K562 (cell line): ENCODE results near the gene MYO1D. TPM values are rescaled to one million over a fixed set of nuclear protein-coding genes. Genes with fewer than 3 reads are reported as not detected.

ENCODE experiments used
- ATAC-seq: fragments of 200-7000 bp; cut with Tn5 transposase; 3 replicates; pipeline ENCODE4 v1.9.1; 2020; ENCODE audit warnings: moderate library complexity
- BruUV-seq: library from RNA; stranded (reverse); fragments of 400-500 nt; replicated peaks from 2 replicates; lab custom pipeline; 2021; lab: Mats Ljungman, UMichigan
- CTCF ChIA-PET: fragments of 300-600 bp; formaldehyde crosslinking; extraction: SDS; loops from one replicate; lab custom pipeline; 2021; ENCODE audit warnings: low intra/inter-chr PET ratio; lab: Yijun Ruan, JAX
- POLR2A ChIA-PET: fragments of 300-600, 350-650 bp; sonication (Branson Sonifier 250); formaldehyde crosslinking; extraction: SDS; loops from one replicate; lab custom pipeline; 2021; ENCODE audit warnings: antibody characterized with exemption, inconsistent platforms; lab: Yijun Ruan, JAX
- DNase-seq, 4 experiments: peaks; one replicate each; pipeline versions ENCODE4 v3.0.0 to v3.0.0-alpha.2; 2011 to 2018; ENCODE audit warnings: low spot score in 3 of 4, mixed read lengths in 3 of 4; ENCODE audit errors: extremely low read depth in 1 of 4
- FAIRE-seq: peaks from 2 replicates; lab custom pipeline; 2011; peaks lifted over from hg19 to GRCh38; lab: Jason Lieb, UNC
- H2AFZ ChIP-seq: 2 replicates; pipeline ENCODE4 v1.6.0; 2011; ENCODE audit warnings: low read depth, low read length, control low read depth, inconsistent platforms
- H3K27ac ChIP-seq: fragments of 200-600 bp; 3 replicates; pipeline ENCODE4 v1.8.0; 2011; ENCODE audit warnings: low read depth, mild to moderate bottlenecking, control low read depth, inconsistent platforms, low read length, moderate library complexity, mixed read lengths; ENCODE audit errors: extremely low read depth
- H3K27me3 ChIP-seq, 2 experiments: fragments of 300-600 bp in 1 of 2; 2 replicates in 1 of 2; 3 replicates in 1 of 2; pipeline versions ENCODE4 v1.6.0 to v1.8.0; 2011; ENCODE audit warnings: inconsistent platforms in 2 of 2, low read length in 2 of 2, mild to moderate bottlenecking in 1 of 2, mixed read lengths in 1 of 2, moderate library complexity in 1 of 2; ENCODE audit not compliant: control insufficient read depth in 2 of 2, insufficient read depth in 2 of 2
- H3K36me3 ChIP-seq: fragments of 300-600 bp; 3 replicates; pipeline ENCODE4 v1.8.0; 2011; ENCODE audit warnings: mild to moderate bottlenecking, low read length, inconsistent platforms; ENCODE audit not compliant: control insufficient read depth, insufficient read depth
- H3K4me1 ChIP-seq, 2 experiments: fragments of 200-600 bp in 1 of 2; replicated peaks in 1 of 2; 2 replicates in 1 of 2; 3 replicates in 1 of 2; pipeline versions ENCODE4 v1.5.1 to v1.8.0; 2011; ENCODE audit warnings: inconsistent platforms in 2 of 2, low read length in 2 of 2, mild to moderate bottlenecking in 1 of 2, mixed read lengths in 1 of 2, moderate library complexity in 1 of 2; ENCODE audit not compliant: control insufficient read depth in 2 of 2, insufficient read depth in 2 of 2
- H3K4me2 ChIP-seq: 2 replicates; pipeline ENCODE4 v1.6.1; 2011; ENCODE audit warnings: low read length, control low read depth, inconsistent platforms, mixed read lengths; ENCODE audit not compliant: insufficient read depth
- H3K4me3 ChIP-seq: fragments of 200-600 bp; sonication (generic), shearing (Covaris generic); 2 replicates; pipeline ENCODE4 v1.5.1; 2016; ENCODE audit warnings: control low read depth, inconsistent platforms
- H3K79me2 ChIP-seq: fragments of 200-600 bp; 3 replicates; pipeline ENCODE4 v1.8.0; 2011; ENCODE audit warnings: low read length, inconsistent platforms; ENCODE audit not compliant: control insufficient read depth, insufficient read depth
- H3K9ac ChIP-seq, 2 experiments: 2 replicates each; pipeline versions ENCODE4 v1.6.0 to v1.6.1; 2011; ENCODE audit warnings: low read depth in 2 of 2, low read length in 2 of 2, control low read depth in 1 of 2, inconsistent platforms in 1 of 2, mild to moderate bottlenecking in 1 of 2, mixed read lengths in 1 of 2; ENCODE audit not compliant: insufficient read depth in 1 of 2
- H3K9me1 ChIP-seq: one replicate; pipeline ENCODE4 v1.6.0; 2011; ENCODE audit warnings: inconsistent platforms, mild to moderate bottlenecking, low read length, moderate library complexity; ENCODE audit not compliant: control insufficient read depth, insufficient read depth
- H3K9me3 ChIP-seq: replicated peaks from 2 replicates; pipeline ENCODE4 v1.5.1; 2011; ENCODE audit warnings: low read depth, low read length, inconsistent platforms; ENCODE audit not compliant: control insufficient read depth, insufficient read depth
- H4K20me1 ChIP-seq: replicated peaks from 2 replicates; pipeline ENCODE4 v1.6.1; 2011; ENCODE audit warnings: low read length, inconsistent platforms, mixed read lengths; ENCODE audit not compliant: control insufficient read depth, insufficient read depth
- CBFA2T2 ChIP-seq: fragments of 450-650 bp; conservative IDR thresholded peaks from 2 replicates; pipeline ENCODE4 v1.6.1; 2017; ENCODE audit warnings: mild to moderate bottlenecking
- DEAF1 ChIP-seq: fragments of 450-650 bp; formaldehyde crosslinking; IDR thresholded peaks from 2 replicates; pipeline ENCODE4 v1.4.0; 2020; ENCODE audit warnings: mild to moderate bottlenecking, moderate library complexity
- GTF3C2 ChIP-seq: IDR thresholded peaks from 3 replicates; pipeline ENCODE4 v1.6.1; 2011; ENCODE audit warnings: borderline replicate concordance, mild to moderate bottlenecking, moderate library complexity; ENCODE audit not compliant: insufficient read length; ENCODE audit errors: extremely low read depth
- HMG20A ChIP-seq: fragments of 450-650 bp; formaldehyde crosslinking; conservative IDR thresholded peaks from 2 replicates; pipeline ENCODE4 v1.4.0; 2020; ENCODE audit warnings: mild to moderate bottlenecking, mixed read lengths
- KDM5B ChIP-seq: fragments of 200-600 bp; sonication (generic); IDR thresholded peaks from 2 replicates; pipeline ENCODE4 v1.6.1; 2012; ENCODE audit warnings: low read depth, mild to moderate bottlenecking, moderate library complexity, low read length, control low read depth, inconsistent platforms; ENCODE audit not compliant: insufficient replicate concordance
- L3MBTL2 ChIP-seq: fragments of 450-650 bp; IDR thresholded peaks from 2 replicates; pipeline ENCODE4 v1.6.1; 2016; ENCODE audit warnings: mild to moderate bottlenecking, moderate library complexity
- MLLT1 ChIP-seq, 2 experiments: fragments of 450-650 bp; IDR thresholded peaks; 2 replicates each; pipeline ENCODE4 v1.6.1; 2016
- PTBP1 ChIP-seq: fragments of 200-400 bp; formaldehyde crosslinking; IDR thresholded peaks from 2 replicates; pipeline ENCODE4 v1.6.1; 2017; ENCODE audit warnings: low read depth, low read length
- SP1 ChIP-seq: sonication (generic); formaldehyde crosslinking; IDR thresholded peaks from 2 replicates; pipeline ENCODE4 v1.8.1; 2022; ENCODE audit warnings: mild to moderate bottlenecking, missing genetic modification reagents
- ZNF253 ChIP-seq: fragments of 250-450 bp; sonication (Bioruptor Pico); conservative IDR thresholded peaks from 2 replicates; pipeline ENCODE4 v1.6.1; 2021; ENCODE audit warnings: mild to moderate bottlenecking
- ZNF655 ChIP-seq: fragments of 250-450 bp; sonication (Bioruptor Pico); IDR thresholded peaks from 2 replicates; pipeline ENCODE4 v1.5.0; 2021
- WGBS: fragments of 100-300 bp; shearing (Covaris generic); methylation state at CpG from one replicate; pipeline ENCODE4 v1.1.6; 2016; ENCODE audit warnings: low coverage, mixed read lengths; ENCODE audit not compliant: insufficient coverage; ENCODE audit errors: missing lambda C conversion rate; 5-methylcytosine and 5-hydroxymethylcytosine counted together
- in situ Hi-C: fragments of 300-500 bp; cut with MboI; formaldehyde crosslinking; loops from 4 replicates; pipeline ENCODE4 v1.15.0; 2018; ENCODE audit warnings: inconsistent platforms, mixed read lengths
- intact Hi-C: fragments of 100-400 bp; cut with micrococcal nuclease; formaldehyde crosslinking; loops from 2 replicates; pipeline ENCODE4 v1.14.2; 2022
- polyA plus RNA-seq, 8 experiments: library from polyadenylated mRNA; depleted of rRNA in 4 of 8; stranded (reverse) in 5 of 8; unstranded in 3 of 8; fragments of >200 nt; fragmentation: Nextera tagmentation in 2 of 8; fragmentation: Illumina TruSeq in 1 of 8; extraction: Ambion mirVana in 2 of 8; extraction: Trizol in 1 of 8; gene quantifications; 2 replicates each; pipeline versions ENCODE4 v1.2.1 to v1.2.3, GENCODE V29; 2011 to 2014; ENCODE audit warnings: inconsistent platforms in 1 of 8, missing spikeins in 1 of 8
- total RNA-seq, 7 experiments: library from RNA; depleted of rRNA in 6 of 7; stranded (reverse); fragments of >200 nt in 6 of 7; fragmentation: Illumina TruSeq in 2 of 7; extraction: Trizol in 2 of 7; gene quantifications; 2 replicates each; pipeline versions ENCODE4 v1.2.1 to v1.2.3, GENCODE V29; 2011 to 2021; ENCODE audit warnings: low replicate concordance in 1 of 7

MYO1D gene
- total and polyA plus RNA-seq, 9 of the 15 experiments (the other 6 are each of a cell fraction or from before 2014, with no cell fraction given): 2.1 to 71.2 (median 45.4) TPM

GRCh38 chr17:32833076-32833475, 43.8 kb downstream of the MYO1D start:
- peaks cover 51% of the 10 kb centered on the region for H3K79me2 ChIP-seq
- no peak for TF ChIP-seq L3MBTL2
- TF ChIP-seq GTF3C2: no peak
- TF ChIP-seq ZNF253 (CRISPR knock-in tag): no peak
- TF ChIP-seq PTBP1: no peak
- no peak for TF ChIP-seq SP1
- no peak for TF ChIP-seq KDM5B
- TF ChIP-seq DEAF1 (CRISPR knock-in tag): no peak
- TF ChIP-seq CBFA2T2: 0 out of 2 replicates have a peak, but pooled peaks have one; percentile 36
- no peak for TF ChIP-seq MLLT1 (IDR thresholded peaks at IDR 0.05)
- TF ChIP-seq ZNF655 (CRISPR knock-in tag): no peak
- TF ChIP-seq HMG20A (CRISPR knock-in tag): no peak

More at GRCh38 chr17:32833076-32833475, 43.8 kb downstream of the MYO1D start:
- no peak overlapping the region for H2AFZ ChIP-seq
- FAIRE-seq (no peak), ATAC-seq (peak; percentile 28; the same call in 2 of the 3 replicates), DNase-seq (peak in 1 of 4 experiments; percentile 5)
- H3K4me3 ChIP-seq: no peak overlapping the region
- no peak overlapping the region for H3K27ac ChIP-seq
- no peaks in the 10 kb centered on the region for H3K9me3 ChIP-seq
- ChIA-PET CTCF (no interaction called here), POLR2A (interaction anchor here (0.6 to 1.7 kb wide), 4 partner anchors 17 to 240 kb away, joined by 3 to 5 read pairs (median 4); no protein-coding TSS in a partner anchor)
- H3K4me2 ChIP-seq: no peak overlapping the region
- no peak overlapping the region for H3K9ac ChIP-seq
- no peaks in the 10 kb centered on the region for H3K36me3 ChIP-seq
- no TSS peak for BruUV-seq
- no peaks in the 10 kb centered on the region for H3K9me1 ChIP-seq
- H3K4me1 ChIP-seq: peaks cover 7 to 33% of the 10 kb centered on the region in 2 experiments; a peak in 4 of 5 replicates
- in situ Hi-C loops: no loop called here
- H3K27me3 ChIP-seq: no peaks in the 10 kb centered on the region
- 0 out of 2 replicates have a peak, but pooled peaks cover 4% of the 10 kb centered on the region for H4K20me1 ChIP-seq
- intact Hi-C loops: no loop called here
- 10% methylated on average over 5 of the region's 5 CpGs for WGBS
